ENCODE data around the gene RARRES2.

Gene RARRES2

GRCh38 chr7:150376560-150376959 is 35.1 kb upstream of the RARRES2 start:
- DNase-seq (ENCODE audit: low read depth): no peak

- no peak for DNase-seq (ENCODE audit: low read depth)
These were observed 34.5 kb upstream of the RARRES2 start for GRCh38 chr7:150375662-150376521.

- DNase-seq (ENCODE audit: low read depth): no peak
These were observed 33.0 kb upstream of the RARRES2 start for GRCh38 chr7:150374472-150374871.

- DNase-seq (ENCODE audit: low read depth): no peak
These were observed 32.6 kb upstream of the RARRES2 start for GRCh38 chr7:150374026-150374425.

GRCh38 chr7:150373049-150373801 is 31.8 kb upstream of the RARRES2 start:
- DNase-seq (ENCODE audit: low read depth): no peak

- no peak for DNase-seq (ENCODE audit: low read depth)
These were observed 31.0 kb upstream of the RARRES2 start for GRCh38 chr7:150372271-150373048.

- no peak for DNase-seq (ENCODE audit: low read depth)
These were observed 30.5 kb upstream of the RARRES2 start for GRCh38 chr7:150371996-150372270.

- no peak for DNase-seq (ENCODE audit: low read depth)
These were observed 29.9 kb upstream of the RARRES2 start for GRCh38 chr7:150371131-150371995.

GRCh38 chr7:150370612-150371071 is 29.2 kb upstream of the RARRES2 start:
- DNase-seq (ENCODE audit: low read depth): no peak

GRCh38 chr7:150369748-150370501 is 28.5 kb upstream of the RARRES2 start:
- no peak for DNase-seq (ENCODE audit: low read depth)

GRCh38 chr7:150368884-150369747 is 27.7 kb upstream of the RARRES2 start:
- no peak for DNase-seq (ENCODE audit: low read depth)

GRCh38 chr7:150368096-150368883 is 26.9 kb upstream of the RARRES2 start, which contains the start of gene REPIN1:
Gene REPIN1 (plus strand): TSS chr7:150368822. CDS start chr7:150369712, 890 bp downstream.
- peak; percentile 55 for DNase-seq (ENCODE audit: low read depth)

GRCh38 chr7:150367677-150368095 is 26.3 kb upstream of the RARRES2 start:
- no peak for DNase-seq (ENCODE audit: low read depth)

GRCh38 chr7:150365673-150366398 is 24.4 kb upstream of the RARRES2 start:
- no peak for DNase-seq (ENCODE audit: low read depth)

GRCh38 chr7:150365194-150365593 is 23.8 kb upstream of the RARRES2 start:
- no peak for DNase-seq (ENCODE audit: low read depth)

- no peak for DNase-seq (ENCODE audit: low read depth)
These were observed 22.4 kb upstream of the RARRES2 start for GRCh38 chr7:150363872-150364271.

- DNase-seq (ENCODE audit: low read depth): no peak
These were observed 21.9 kb upstream of the RARRES2 start for GRCh38 chr7:150363370-150363769.

Data from fibroblast of the conjunctiva (primary cell).